PC-3 (cell line): ENCODE measurements around the gene COL4A6. TPM values are rescaled to one million over a fixed set of nuclear protein-coding genes. Genes with fewer than 3 reads are reported as not detected.

ENCODE experiments used
- ATAC-seq: fragments of 200-7000 bp; cut with Tn5 transposase; 2 replicates; pipeline ENCODE4 v1.9.1; 2020; ENCODE audit warnings: mild to moderate bottlenecking, moderate library complexity
- BruUV-seq: library from RNA; stranded (reverse); fragments of 400-500 nt; replicated peaks from 2 replicates; lab custom pipeline; 2021; lab: Mats Ljungman, UMichigan
- CTCF ChIA-PET: fragments of 300-600 bp; sonication (Branson Sonifier 250); formaldehyde crosslinking; loops from one replicate; lab custom pipeline; 2022; ENCODE audit warnings: antibody characterized with exemption; lab: Charles Lee
- POLR2A ChIA-PET: fragments of 300-600 bp; sonication (Branson Sonifier 250); formaldehyde crosslinking; loops from one replicate; lab custom pipeline; 2022; ENCODE audit warnings: antibody characterized with exemption; ENCODE audit not compliant: unreplicated experiment; lab: Charles Lee
- DNase-seq: peaks from one replicate; pipeline ENCODE4 v3.0.0-alpha.2; 2015
- H2AFZ ChIP-seq: fragments of 300-600 bp; sonication (generic); 2 replicates; pipeline ENCODE4 v1.6.0; 2016; ENCODE audit warnings: antibody characterized with exemption, low read length
- H3F3A ChIP-seq: fragments of 300-600 bp; sonication (generic); one replicate; pipeline ENCODE4 v1.6.0; 2017; ENCODE audit warnings: antibody characterized with exemption, low read length, control low read depth, mild to moderate bottlenecking; ENCODE audit not compliant: unreplicated experiment
- H3K27ac ChIP-seq: fragments of 300-600 bp; sonication (generic); 2 replicates; pipeline ENCODE4 v1.5.1; 2016; ENCODE audit warnings: mild to moderate bottlenecking, low read length
- H3K27me3 ChIP-seq: fragments of 300-600 bp; sonication (generic); 2 replicates; pipeline ENCODE4 v1.6.1; 2016; ENCODE audit warnings: low read length, mixed read lengths
- H3K36me3 ChIP-seq: fragments of 300-600 bp; sonication (generic); 2 replicates; pipeline ENCODE4 v1.6.1; 2016; ENCODE audit warnings: low read depth, mixed run types, low read length, mixed read lengths
- H3K4me1 ChIP-seq: fragments of 300-600 bp; sonication (generic); 2 replicates; pipeline ENCODE4 v1.5.1; 2016; ENCODE audit warnings: low read length; ENCODE audit not compliant: insufficient read depth
- H3K4me2 ChIP-seq: fragments of 300-600 bp; sonication (generic); 2 replicates; pipeline ENCODE4 v1.6.0; 2016; ENCODE audit warnings: low read length
- H3K4me3 ChIP-seq: fragments of 300-600 bp; sonication (generic); 2 replicates; pipeline ENCODE4 v1.5.1; 2016; ENCODE audit warnings: mild to moderate bottlenecking, low read length, mixed read lengths
- H3K79me2 ChIP-seq: fragments of 300-600 bp; sonication (generic); 2 replicates; pipeline ENCODE4 v1.6.1; 2017; ENCODE audit warnings: low read length, mixed read lengths
- H3K9ac ChIP-seq: fragments of 300-600 bp; sonication (generic); 2 replicates; pipeline ENCODE4 v1.6.0; 2016; ENCODE audit warnings: mild to moderate bottlenecking, low read length
- H3K9me2 ChIP-seq: fragments of 300-600 bp; sonication (generic); replicated peaks from 2 replicates; pipeline ENCODE4 v1.6.1; 2016; ENCODE audit warnings: mixed run types, low read length, mixed read lengths
- H3K9me3 ChIP-seq: fragments of 300-600 bp; sonication (generic); 2 replicates; pipeline ENCODE4 v1.6.1; 2016; ENCODE audit warnings: low read length, mixed read lengths
- H4K20me1 ChIP-seq: fragments of 300-600 bp; sonication (generic); 2 replicates; pipeline ENCODE4 v1.6.1; 2016; ENCODE audit warnings: low read length, mixed read lengths
- EZH2 ChIP-seq: fragments of 300-600 bp; sonication (generic); IDR thresholded peaks from one replicate; pipeline ENCODE4 v1.6.1; 2017; ENCODE audit warnings: antibody characterized with exemption, mild to moderate bottlenecking, low read length; ENCODE audit not compliant: unreplicated experiment
- EZH2phosphoT487 ChIP-seq: fragments of 300-600 bp; sonication (generic); IDR thresholded peaks from 2 replicates; pipeline ENCODE4 v1.6.1; 2018; ENCODE audit warnings: mild to moderate bottlenecking, antibody characterized with exemption, low read length, borderline replicate concordance
- intact Hi-C: fragments of 100-400 bp; cut with micrococcal nuclease; formaldehyde crosslinking; loops from 2 replicates; pipeline ENCODE4 v1.9.0; 2023
- total RNA-seq: library from RNA; depleted of rRNA; stranded (reverse); fragments of >200 nt; gene quantifications from 2 replicates; pipeline ENCODE4 v1.2.3, GENCODE V29; 2014
- TF ChIP-seq, protein P1 (sequence below): fragments of 300-600 bp; sonication (generic); conservative IDR thresholded peaks from 2 replicates; pipeline ENCODE4 v1.5.1; 2017; ENCODE audit warnings: antibody characterized with exemption, low read depth, mild to moderate bottlenecking, low read length

Gene COL4A6
- total RNA-seq, 1 experiment from 2014 or later: 4.4 TPM

- intact Hi-C loops: no loop called here
- no peaks in the 10 kb centered on the region for H3F3A ChIP-seq
- no peak overlapping the region for H3K4me2 ChIP-seq
- no peaks in the 10 kb centered on the region for H3K4me1 ChIP-seq
- H3K9me3 ChIP-seq: no peaks in the 10 kb centered on the region
- CTCF ChIA-PET: no interaction called here
- POLR2A ChIA-PET: no interaction called here
- H3K79me2 ChIP-seq: no peaks in the 10 kb centered on the region
- H3K9me2 ChIP-seq: no peaks in the 10 kb centered on the region
- H3K27ac ChIP-seq: no peak overlapping the region
- H4K20me1 ChIP-seq: no peaks in the 10 kb centered on the region
- no peak overlapping the region for H3K4me3 ChIP-seq
- H3K9ac ChIP-seq: no peak overlapping the region
- no TSS peak for BruUV-seq
- ATAC-seq: no peak
- DNase-seq: no peak
- TF ChIP-seq EZH2: no peak
- TF ChIP-seq, protein P1, sequence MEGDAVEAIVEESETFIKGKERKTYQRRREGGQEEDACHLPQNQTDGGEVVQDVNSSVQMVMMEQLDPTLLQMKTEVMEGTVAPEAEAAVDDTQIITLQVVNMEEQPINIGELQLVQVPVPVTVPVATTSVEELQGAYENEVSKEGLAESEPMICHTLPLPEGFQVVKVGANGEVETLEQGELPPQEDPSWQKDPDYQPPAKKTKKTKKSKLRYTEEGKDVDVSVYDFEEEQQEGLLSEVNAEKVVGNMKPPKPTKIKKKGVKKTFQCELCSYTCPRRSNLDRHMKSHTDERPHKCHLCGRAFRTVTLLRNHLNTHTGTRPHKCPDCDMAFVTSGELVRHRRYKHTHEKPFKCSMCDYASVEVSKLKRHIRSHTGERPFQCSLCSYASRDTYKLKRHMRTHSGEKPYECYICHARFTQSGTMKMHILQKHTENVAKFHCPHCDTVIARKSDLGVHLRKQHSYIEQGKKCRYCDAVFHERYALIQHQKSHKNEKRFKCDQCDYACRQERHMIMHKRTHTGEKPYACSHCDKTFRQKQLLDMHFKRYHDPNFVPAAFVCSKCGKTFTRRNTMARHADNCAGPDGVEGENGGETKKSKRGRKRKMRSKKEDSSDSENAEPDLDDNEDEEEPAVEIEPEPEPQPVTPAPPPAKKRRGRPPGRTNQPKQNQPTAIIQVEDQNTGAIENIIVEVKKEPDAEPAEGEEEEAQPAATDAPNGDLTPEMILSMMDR: no peak
- TF ChIP-seq EZH2phosphoT487: no peak
- no peak overlapping the region for H2AFZ ChIP-seq
- no peaks in the 10 kb centered on the region for H3K36me3 ChIP-seq
- no peaks in the 10 kb centered on the region for H3K27me3 ChIP-seq
Observed at GRCh38 chrX:108217876-108218275, 220.3 kb downstream of the COL4A6 start.

DNA sequence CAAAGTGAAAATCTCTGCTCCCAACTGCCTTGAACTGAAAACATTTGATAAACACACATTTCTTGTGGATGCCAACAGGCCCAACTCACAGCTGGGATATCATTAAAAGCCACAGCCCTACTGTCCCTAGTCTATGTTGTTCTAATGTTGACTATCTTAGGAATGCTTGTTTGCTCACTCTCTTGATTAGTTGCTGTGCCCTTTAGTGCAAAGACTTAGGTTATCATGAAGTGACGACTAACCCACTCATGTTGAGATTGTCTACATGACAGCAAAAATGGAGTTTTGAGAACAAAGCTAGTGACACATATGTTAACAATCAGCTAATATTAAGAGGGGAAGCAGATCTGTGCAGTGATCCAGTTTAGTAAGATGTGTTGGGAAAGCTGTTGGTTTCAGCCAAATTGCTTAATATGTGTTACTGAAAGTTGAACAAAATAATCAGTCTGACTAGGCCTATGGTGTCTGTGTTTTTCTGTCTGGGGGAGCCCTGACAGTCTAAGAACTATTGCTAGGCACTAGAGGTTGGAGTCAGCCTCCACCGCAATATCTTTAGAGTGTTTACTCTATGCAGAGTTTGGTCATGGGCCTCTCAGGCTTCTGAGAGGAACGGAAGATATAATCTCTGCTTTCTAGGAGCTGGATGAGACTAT, 221.2 kb downstream of the COL4A6 start:
- CTCF ChIA-PET: no interaction called here

GRCh38 chrX:108216405-108216804, 221.8 kb downstream of the COL4A6 start:
- ChIA-PET CTCF (no interaction called here), POLR2A (no interaction called here)
- Histone ChIP-seq H3K4me2 (no peak overlapping the region), H3K9me2 (no peaks in the 10 kb centered on the region), H3K79me2 (no peaks in the 10 kb centered on the region), H2AFZ (no peak overlapping the region), H4K20me1 (no peaks in the 10 kb centered on the region), H3K9ac (no peak overlapping the region), H3K4me1 (no peaks in the 10 kb centered on the region), H3K9me3 (no peaks in the 10 kb centered on the region), H3K27me3 (no peaks in the 10 kb centered on the region), H3F3A (no peaks in the 10 kb centered on the region), H3K27ac (no peak overlapping the region), H3K36me3 (no peaks in the 10 kb centered on the region), H3K4me3 (no peak overlapping the region)
- intact Hi-C loops: no loop called here
- no peak for DNase-seq
- no TSS peak for BruUV-seq
- TF ChIP-seq, protein P1: no peak
- TF ChIP-seq EZH2phosphoT487 (no peak), EZH2 (no peak)
- ATAC-seq: no peak

More for the DNA sequence above, 221.2 kb downstream of the COL4A6 start:
- no peaks in the 10 kb centered on the region for H3K27me3 ChIP-seq
- H2AFZ ChIP-seq: no peak overlapping the region
- H3K4me1 ChIP-seq: no peaks in the 10 kb centered on the region
- BruUV-seq: no TSS peak
- POLR2A ChIA-PET: no interaction called here
- DNase-seq: no peak
- no peak for ATAC-seq
- no peaks in the 10 kb centered on the region for H3K9me2 ChIP-seq
- TF ChIP-seq, protein P1: no peak
- TF ChIP-seq EZH2phosphoT487 (no peak), EZH2 (no peak)
- no peak overlapping the region for H3K27ac ChIP-seq
- H3F3A ChIP-seq: no peaks in the 10 kb centered on the region
- H4K20me1 ChIP-seq: no peaks in the 10 kb centered on the region
- H3K9ac ChIP-seq: no peak overlapping the region
- no peaks in the 10 kb centered on the region for H3K9me3 ChIP-seq
- H3K36me3 ChIP-seq: no peaks in the 10 kb centered on the region
- no peak overlapping the region for H3K4me3 ChIP-seq
- no peak overlapping the region for H3K4me2 ChIP-seq
- intact Hi-C loops: no loop called here
- no peaks in the 10 kb centered on the region for H3K79me2 ChIP-seq
